DND-41 (cell line): ENCODE results near the gene ADCY4.

Experiments used
- ATAC-seq: fragments of 200-7000 bp; cut with Tn5 transposase; 3 replicates; pipeline ENCODE4 v1.9.1; 2021; ENCODE audit warnings: low read depth; ENCODE audit not compliant: insufficient read depth
- DNase-seq: peaks from one replicate; pipeline ENCODE4 v3.0.0-alpha.2; 2020
- H2AFZ ChIP-seq: 2 replicates; pipeline ENCODE4 v1.6.0; 2012; ENCODE audit warnings: low read depth, low read length
- H3K27ac ChIP-seq: 2 replicates; pipeline ENCODE4 v1.5.1; 2012; ENCODE audit warnings: low read length, inconsistent platforms
- H3K27me3 ChIP-seq: fragments of 200-600 bp; sonication (generic); 2 replicates; pipeline ENCODE4 v1.6.0; 2012; ENCODE audit warnings: low read length, mild to moderate bottlenecking, inconsistent platforms; ENCODE audit not compliant: insufficient read depth, poor library complexity
- H3K36me3 ChIP-seq: 2 replicates; pipeline ENCODE4 v1.5.1; 2012; ENCODE audit warnings: low read length, inconsistent platforms; ENCODE audit not compliant: insufficient read depth
- H3K4me1 ChIP-seq: 2 replicates; pipeline ENCODE4 v1.5.1; 2012; ENCODE audit warnings: mild to moderate bottlenecking, low read length; ENCODE audit not compliant: insufficient read depth
- H3K4me2 ChIP-seq: 2 replicates; pipeline ENCODE4 v1.6.0; 2012; ENCODE audit warnings: mild to moderate bottlenecking, moderate library complexity, low read length, inconsistent platforms; ENCODE audit not compliant: insufficient read depth
- H3K4me3 ChIP-seq, 2 experiments: fragments of 200-600 bp in 1 of 2; shearing (Covaris generic) in 1 of 2; 2 replicates each; pipeline ENCODE4 v1.5.1; 2012 to 2016; ENCODE audit warnings: inconsistent platforms in 2 of 2, low read length in 2 of 2, mild to moderate bottlenecking in 2 of 2, low read depth in 1 of 2, moderate library complexity in 1 of 2
- H3K79me2 ChIP-seq: 2 replicates; pipeline ENCODE4 v1.6.0; 2012; ENCODE audit warnings: low read length, inconsistent platforms; ENCODE audit not compliant: insufficient read depth
- H3K9ac ChIP-seq: 2 replicates; pipeline ENCODE4 v1.6.0; 2012; ENCODE audit warnings: low read depth, mild to moderate bottlenecking, inconsistent platforms, low read length, moderate library complexity
- H3K9me3 ChIP-seq: 2 replicates; pipeline ENCODE4 v1.5.1; 2012; ENCODE audit warnings: low read length, moderate library complexity, mild to moderate bottlenecking, inconsistent platforms; ENCODE audit not compliant: insufficient read depth, severe bottlenecking
- H4K20me1 ChIP-seq: 2 replicates; pipeline ENCODE4 v1.6.0; 2012; ENCODE audit warnings: low read length; ENCODE audit not compliant: insufficient read depth
- CTCF ChIP-seq: IDR thresholded peaks from 2 replicates; pipeline ENCODE4 v1.5.1; 2012; ENCODE audit warnings: borderline replicate concordance, low read length, moderate library complexity, mild to moderate bottlenecking; ENCODE audit not compliant: poor library complexity, severe bottlenecking; ENCODE audit errors: extremely low read depth
- EZH2 ChIP-seq: IDR thresholded peaks from 3 replicates; pipeline ENCODE4 v1.6.1; 2012; ENCODE audit warnings: borderline replicate concordance, low read depth, mild to moderate bottlenecking, moderate library complexity, low read length, inconsistent platforms; ENCODE audit not compliant: severe bottlenecking

Gene ADCY4

GRCh38 chr14:24298892-24299254 lies 36.0 kb downstream of the ADCY4 start:
- peak overlapping the region; percentile 79 for H3K27ac ChIP-seq
- peaks cover 51% of the 10 kb centered on the region for H3K4me1 ChIP-seq
- H3K4me3 ChIP-seq = peak overlapping the region; percentile 50 to 95; a peak in 3 of 4 replicates
- H3K9me3 ChIP-seq = no peaks in the 10 kb centered on the region
- peaks cover 43% of the 10 kb centered on the region for H3K36me3 ChIP-seq
- peaks cover 31% of the 10 kb centered on the region for H3K79me2 ChIP-seq
- H4K20me1 ChIP-seq = peaks cover 5% of the 10 kb centered on the region; the same call in 1 of the 2 replicates
- peak overlapping the region; percentile 94 for H3K4me2 ChIP-seq
- DNase-seq (no peak), ATAC-seq (no peak)
- no peak for TF ChIP-seq EZH2
- no peak for TF ChIP-seq CTCF
- H3K27me3 ChIP-seq = no peaks in the 10 kb centered on the region
- H3K9ac ChIP-seq = peak overlapping the region; percentile 73
- peak overlapping the region; percentile 97 for H2AFZ ChIP-seq

GRCh38 chr14:24297190-24297964 lies 37.5 kb downstream of the ADCY4 start:
- peaks cover 5% of the 10 kb centered on the region; the same call in 1 of the 2 replicates for H4K20me1 ChIP-seq
- peak overlapping the region; percentile 23; the same call in 1 of the 2 replicates for H3K27ac ChIP-seq
- H3K4me1 ChIP-seq = peaks cover 51% of the 10 kb centered on the region
- no peaks in the 10 kb centered on the region for H3K9me3 ChIP-seq
- no peak overlapping the region; the same call in 1 of the 2 replicates for H2AFZ ChIP-seq
- DNase-seq (no peak), ATAC-seq (peak; percentile 13; the same call in 2 of the 3 replicates)
- H3K36me3 ChIP-seq = peaks cover 32% of the 10 kb centered on the region
- TF ChIP-seq CTCF (peak; percentile 54), EZH2 (no peak)
- H3K27me3 ChIP-seq = no peaks in the 10 kb centered on the region
- H3K4me3 ChIP-seq = no peak overlapping the region
- peaks cover 31% of the 10 kb centered on the region for H3K79me2 ChIP-seq
- no peak overlapping the region for H3K9ac ChIP-seq
- H3K4me2 ChIP-seq = no peak overlapping the region

GRCh38 chr14:24296341-24297157 lies 38.3 kb downstream of the ADCY4 start:
- Histone ChIP-seq H3K4me1 (peaks cover 43% of the 10 kb centered on the region), H3K27ac (no peak overlapping the region), H4K20me1 (peaks cover 5% of the 10 kb centered on the region; the same call in 1 of the 2 replicates), H3K9ac (no peak overlapping the region), H3K9me3 (no peaks in the 10 kb centered on the region), H2AFZ (no peak overlapping the region; the same call in 1 of the 2 replicates), H3K4me2 (0 out of 2 replicates have a peak overlapping the region, but pooled peaks have one; percentile 7), H3K79me2 (peaks cover 25% of the 10 kb centered on the region), H3K27me3 (no peaks in the 10 kb centered on the region), H3K36me3 (peaks cover 29% of the 10 kb centered on the region), H3K4me3 (no peak overlapping the region)
- TF ChIP-seq EZH2 (no peak), CTCF (peak; percentile 89)
- ATAC-seq = peak; percentile 80
- peak; percentile 71 for DNase-seq
